Right hindlimb (tissue), 1 donor: ENCODE measurements around the gene ELF3.
"Not testable (repeated sequence)": the region's sequence is repeated elsewhere in the genome, so short reads cannot be mapped to it uniquely, and the experiment has no call there.

Source experiments
- DNase-seq: peaks from one replicate; pipeline ENCODE4 v3.0.0-alpha.2; 2018

The ELF3 gene

GRCh38 chr1:202009326-202010179 is 834 bp upstream of the ELF3 start:
- peak; percentile 84 for DNase-seq

DNA sequence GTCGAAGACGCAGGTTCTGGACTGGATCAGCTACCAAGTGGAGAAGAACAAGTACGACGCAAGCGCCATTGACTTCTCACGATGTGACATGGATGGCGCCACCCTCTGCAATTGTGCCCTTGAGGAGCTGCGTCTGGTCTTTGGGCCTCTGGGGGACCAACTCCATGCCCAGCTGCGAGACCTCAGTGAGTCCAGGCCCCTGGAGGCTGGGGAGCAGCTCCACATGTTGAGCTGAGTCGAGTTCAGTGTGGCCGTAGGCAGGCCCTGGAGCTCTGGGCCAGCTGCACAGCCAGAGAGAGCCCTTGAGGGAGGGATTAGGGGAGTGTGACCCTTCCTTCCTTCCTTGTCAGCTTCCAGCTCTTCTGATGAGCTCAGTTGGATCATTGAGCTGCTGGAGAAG is 1.6 kb downstream of the ELF3 start:
- DNase-seq, result no peak

GRCh38 chr1:202012544-202013478 is 2.4 kb downstream of the ELF3 start:
- no peak for DNase-seq

DNA sequence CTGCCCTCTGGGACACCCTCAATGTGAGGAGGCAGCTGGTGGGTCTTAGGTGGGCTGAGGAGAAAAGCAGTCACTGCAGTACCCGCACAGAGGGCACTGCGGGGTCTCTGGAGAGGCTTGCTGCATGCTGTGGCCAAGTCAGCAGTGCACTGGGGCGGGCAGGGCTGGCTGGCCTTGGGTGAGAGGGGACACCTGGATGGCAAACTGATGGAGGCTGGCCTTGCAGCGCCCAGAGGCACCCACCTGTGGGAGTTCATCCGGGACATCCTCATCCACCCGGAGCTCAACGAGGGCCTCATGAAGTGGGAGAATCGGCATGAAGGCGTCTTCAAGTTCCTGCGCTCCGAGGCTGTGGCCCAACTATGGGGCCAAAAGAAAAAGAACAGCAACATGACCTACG is 3.2 kb downstream of the ELF3 start:
- no peak for DNase-seq

DNA sequence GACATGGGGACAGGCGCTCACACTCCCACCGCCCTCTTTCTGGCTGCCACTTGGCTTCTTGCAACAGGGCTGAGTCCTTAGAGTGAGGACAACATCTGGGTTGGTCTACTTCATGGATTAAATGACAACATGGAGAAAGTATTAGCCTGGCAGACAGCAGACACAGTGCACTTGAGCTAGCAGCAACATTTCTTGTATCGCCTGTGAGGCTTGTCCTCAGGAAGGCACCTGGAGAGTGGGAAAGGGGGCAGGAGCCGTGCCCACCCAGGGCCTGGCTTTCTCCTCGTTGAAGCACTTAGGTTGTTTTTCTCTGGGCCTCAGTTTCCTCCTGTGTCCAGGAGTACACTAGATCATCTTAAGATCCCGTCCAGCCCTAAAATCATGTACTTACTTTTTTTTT is 3.7 kb downstream of the ELF3 start:
- no peak for DNase-seq

- no peak for DNase-seq
Measured at GRCh38 chr1:202014915-202015661, 4.7 kb downstream of the ELF3 start.

- no peak for DNase-seq
Measured at GRCh38 chr1:202015662-202015937, 5.2 kb downstream of the ELF3 start.

GRCh38 chr1:202016022-202016810 is 5.8 kb downstream of the ELF3 start:
- no peak for DNase-seq

GRCh38 chr1:202016811-202017748 is 6.7 kb downstream of the ELF3 start:
- peak; percentile 60 for DNase-seq

GRCh38 chr1:202017749-202018467 is 7.5 kb downstream of the ELF3 start:
- no peak for DNase-seq

GRCh38 chr1:202018468-202019234 is 8.3 kb downstream of the ELF3 start:
- DNase-seq, result no peak

DNA sequence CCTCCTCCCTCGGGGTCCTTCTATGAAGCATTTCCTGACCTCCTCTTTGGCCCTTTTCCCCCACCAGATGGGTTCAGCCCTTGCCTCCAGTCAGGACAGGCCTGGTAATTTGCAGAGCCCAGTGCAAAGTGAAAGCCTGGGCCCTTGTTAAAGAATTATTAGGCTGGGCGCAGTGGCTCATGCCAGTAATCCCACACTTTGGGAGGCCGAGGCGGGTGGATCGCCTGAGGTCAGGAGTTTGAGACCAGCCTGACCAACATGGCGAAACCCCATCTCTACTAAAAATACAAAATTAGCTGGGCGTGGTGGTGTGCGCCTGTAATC is 8.8 kb downstream of the ELF3 start:
- DNase-seq, result not testable (repeated sequence)

- no peak for DNase-seq
Measured at GRCh38 chr1:202023001-202023433, 12.6 kb downstream of the ELF3 start.

GRCh38 chr1:202029171-202029665 is 18.8 kb downstream of the ELF3 start:
- no peak for DNase-seq

GRCh38 chr1:202029727-202030126 is 19.3 kb downstream of the ELF3 start:
- no peak for DNase-seq

DNA sequence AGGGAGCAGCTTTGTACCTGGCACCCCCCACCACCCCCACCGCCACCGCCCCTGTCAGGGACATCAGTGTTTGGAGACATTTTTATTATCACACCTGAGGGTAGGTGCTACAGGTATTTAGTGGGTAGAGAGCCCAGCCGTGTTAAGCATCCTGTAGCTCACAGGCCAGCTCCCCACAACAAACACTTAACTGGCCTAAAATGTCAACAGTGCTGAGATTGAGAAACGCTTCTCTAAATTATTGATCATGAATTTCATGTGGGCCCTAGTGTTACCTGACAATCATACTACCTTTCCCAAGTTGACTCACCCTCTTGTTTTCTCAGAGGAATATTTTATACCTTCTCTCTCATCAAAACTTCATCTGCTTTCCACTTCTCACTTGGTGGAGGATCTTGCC is 21.4 kb downstream of the ELF3 start:
- no peak for DNase-seq

GRCh38 chr1:202034149-202034682 is 23.8 kb downstream of the ELF3 start:
- no peak for DNase-seq

DNA sequence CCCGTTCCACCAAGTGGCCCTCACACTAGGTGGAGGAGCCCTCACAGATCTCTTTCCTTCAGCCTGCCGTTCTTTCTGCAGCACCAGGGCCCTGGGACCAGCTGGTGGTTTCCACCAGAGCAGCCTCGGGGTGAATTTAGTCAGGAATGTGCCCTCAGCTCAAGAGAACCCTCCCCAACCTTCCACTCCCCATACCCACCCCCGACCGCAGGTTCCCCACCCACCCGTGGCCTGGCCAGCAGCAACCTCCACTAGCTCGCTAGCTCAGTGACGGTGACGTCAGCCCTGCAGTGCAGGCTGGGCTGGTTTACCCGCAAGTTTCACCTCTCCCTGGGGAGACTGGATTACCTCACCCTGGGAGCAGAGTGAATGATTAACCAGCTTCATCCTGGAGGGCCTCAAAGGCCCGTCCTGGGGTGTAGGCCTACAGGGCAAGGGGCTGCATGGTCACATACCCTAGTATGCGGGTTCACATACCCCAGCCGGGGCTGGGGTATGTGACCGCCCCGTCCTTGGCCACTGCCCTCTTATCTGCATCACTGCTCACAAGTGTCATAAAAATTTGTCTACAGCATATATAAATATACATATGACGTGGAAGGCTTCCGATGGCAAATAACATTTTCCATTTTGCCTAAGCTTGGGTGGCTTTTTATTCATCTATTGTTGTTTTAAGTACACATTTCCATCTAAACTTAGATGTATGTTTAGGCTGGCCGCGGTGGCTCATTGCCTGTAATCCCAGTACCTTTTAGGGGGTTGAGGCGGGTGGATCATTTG is 24.5 kb downstream of the ELF3 start:
- DNase-seq, result peak; percentile 74
